SK-N-SH (cell line): ENCODE data around the gene TENT5A. TPM values are rescaled to one million over a fixed set of nuclear protein-coding genes. Genes with fewer than 3 reads are reported as not detected.

ENCODE experiments used
- CTCF ChIA-PET: fragments of 300-600, 350-600 bp; formaldehyde crosslinking; extraction: SDS; loops from one replicate; lab custom pipeline; 2021; lab: Yijun Ruan, JAX
- POLR2A ChIA-PET: fragments of 350-600 bp; sonication (Branson Sonifier 250); formaldehyde crosslinking; extraction: SDS; loops from one replicate; lab custom pipeline; 2020; ENCODE audit warnings: antibody characterized with exemption, inconsistent platforms; lab: Yijun Ruan, JAX
- DNase-seq: peaks from one replicate; pipeline ENCODE4 v3.0.0; 2012
- H2AFZ ChIP-seq: fragments of 200-600 bp; sonication (generic); 2 replicates; pipeline ENCODE4 v1.8.1; 2016; ENCODE audit warnings: antibody characterized with exemption, mild to moderate bottlenecking, low read depth
- H3F3A ChIP-seq: fragments of 200-600 bp; sonication (generic); replicated peaks from 2 replicates; pipeline ENCODE3; 2016; ENCODE audit warnings: antibody characterized with exemption, mild to moderate bottlenecking; ENCODE audit not compliant: insufficient read depth
- H3K27ac ChIP-seq, 2 experiments: fragments of 200-500 bp in 1 of 2; fragments of 200-600 bp in 1 of 2; sonication (Bioruptor generic) in 1 of 2; sonication (generic), shearing (Covaris generic) in 1 of 2; 2 replicates each; pipeline versions ENCODE4 v1.5.1 to v1.6.1; 2014 to 2016; ENCODE audit warnings: low read depth in 2 of 2, inconsistent platforms in 1 of 2, low read length in 1 of 2, mild to moderate bottlenecking in 1 of 2, mixed read lengths in 1 of 2
- H3K27me3 ChIP-seq: fragments of 200-600 bp; sonication (generic), shearing (Covaris generic); 2 replicates; pipeline ENCODE4 v1.6.1; 2016; ENCODE audit warnings: mixed run types; ENCODE audit not compliant: insufficient read depth
- H3K36me3 ChIP-seq, 2 experiments: fragments of 200-500 bp in 1 of 2; fragments of 200-600 bp in 1 of 2; sonication (Bioruptor generic) in 1 of 2; sonication (generic) in 1 of 2; replicated peaks in 1 of 2; 2 replicates each; pipeline versions ENCODE3 to v1.5.1; 2014 to 2016; ENCODE audit warnings: low read length in 1 of 2, mild to moderate bottlenecking in 1 of 2; ENCODE audit not compliant: insufficient read depth in 2 of 2, control insufficient read depth in 1 of 2
- H3K4me1 ChIP-seq, 2 experiments: fragments of 200-500 bp in 1 of 2; fragments of 200-600 bp in 1 of 2; sonication (Bioruptor generic) in 1 of 2; sonication (generic), shearing (Covaris generic) in 1 of 2; 2 replicates each; pipeline versions ENCODE4 v1.5.1 to v1.6.1; 2014 to 2016; ENCODE audit warnings: low read depth in 1 of 2, low read length in 1 of 2, mixed run types in 1 of 2; ENCODE audit not compliant: insufficient read depth in 2 of 2, control insufficient read depth in 1 of 2
- H3K4me2 ChIP-seq: fragments of 200-600 bp; sonication (generic), shearing (Covaris generic); 2 replicates; pipeline ENCODE4 v1.6.1; 2017; ENCODE audit warnings: mixed run types
- H3K4me3 ChIP-seq, 2 experiments: fragments of 200-500 bp in 1 of 2; fragments of 200-600 bp in 1 of 2; sonication (Bioruptor generic) in 1 of 2; sonication (generic), shearing (Covaris generic) in 1 of 2; 2 replicates each; pipeline versions ENCODE4 v1.5.1 to v1.8.1; 2014 to 2016; ENCODE audit warnings: low read depth in 2 of 2, inconsistent platforms in 1 of 2, low read length in 1 of 2, mild to moderate bottlenecking in 1 of 2, mixed read lengths in 1 of 2, moderate library complexity in 1 of 2
- H3K79me2 ChIP-seq: fragments of 200-600 bp; sonication (generic); 2 replicates; pipeline ENCODE4 v1.8.1; 2017; ENCODE audit warnings: mild to moderate bottlenecking; ENCODE audit not compliant: insufficient read depth
- H3K9ac ChIP-seq: fragments of 200-600 bp; sonication (generic); 2 replicates; pipeline ENCODE4 v1.6.1; 2017; ENCODE audit warnings: mixed run types
- H3K9me2 ChIP-seq: fragments of 200-600 bp; sonication (generic); 2 replicates; pipeline ENCODE4 v1.6.1; 2017; ENCODE audit warnings: mixed run types
- H3K9me3 ChIP-seq: fragments of 200-600 bp; sonication (generic); 2 replicates; pipeline ENCODE4 v1.6.1; 2017; ENCODE audit warnings: mixed run types, mild to moderate bottlenecking, moderate library complexity
- H4K20me1 ChIP-seq: fragments of 200-600 bp; sonication (generic); 2 replicates; pipeline ENCODE4 v1.6.1; 2017; ENCODE audit warnings: mild to moderate bottlenecking, mixed run types; ENCODE audit not compliant: insufficient read depth
- EZH2phosphoT487 ChIP-seq: fragments of 200-600 bp; sonication (generic); IDR thresholded peaks from 2 replicates; pipeline ENCODE4 v1.6.1; 2017; ENCODE audit warnings: low read depth, mixed run types, mild to moderate bottlenecking, antibody characterized with exemption, moderate library complexity, borderline replicate concordance
- FOSL2 ChIP-seq: IDR thresholded peaks from 2 replicates; pipeline ENCODE4 v1.4.0; 2012; ENCODE audit warnings: low read depth, mild to moderate bottlenecking, moderate library complexity, borderline replicate concordance
- FOXJ3 ChIP-seq: sonication (generic); formaldehyde crosslinking; IDR thresholded peaks from 2 replicates; pipeline ENCODE4 v1.5.1; 2020; ENCODE audit warnings: mild to moderate bottlenecking, missing genetic modification reagents
- FOXM1 ChIP-seq: IDR thresholded peaks from 2 replicates; pipeline ENCODE4 v1.4.0; 2012; ENCODE audit warnings: low read depth, mild to moderate bottlenecking
- GABPA ChIP-seq: IDR thresholded peaks from 2 replicates; pipeline ENCODE4 v1.4.0; 2012; ENCODE audit warnings: low read depth, mild to moderate bottlenecking
- GATA2 ChIP-seq: sonication (generic); formaldehyde crosslinking; IDR thresholded peaks from 2 replicates; pipeline ENCODE4 v1.5.0; 2020; ENCODE audit warnings: mild to moderate bottlenecking, missing genetic modification reagents
- JUND ChIP-seq: IDR thresholded peaks from 2 replicates; pipeline ENCODE4 v1.4.0; 2012
- NFIC ChIP-seq: IDR thresholded peaks from 2 replicates; pipeline ENCODE4 v1.4.0; 2012; ENCODE audit warnings: borderline replicate concordance
- POLR2AphosphoS5 ChIP-seq: IDR thresholded peaks from 2 replicates; pipeline ENCODE4 v1.6.1; 2012; ENCODE audit warnings: low read depth, low read length
- RAD21 ChIP-seq: IDR thresholded peaks from 2 replicates; pipeline ENCODE4 v1.6.1; 2012; ENCODE audit warnings: mild to moderate bottlenecking, low read length
- RCOR1 ChIP-seq: fragments of 150-350 bp; IDR thresholded peaks from 2 replicates; pipeline ENCODE4 v1.6.1; 2017; ENCODE audit warnings: antibody characterized with exemption, low read length
- SIN3A ChIP-seq: IDR thresholded peaks from 2 replicates; pipeline ENCODE4 v1.6.1; 2012; ENCODE audit warnings: low read depth, mild to moderate bottlenecking, low read length, moderate library complexity, borderline replicate concordance
- TAF1 ChIP-seq: IDR thresholded peaks from 2 replicates; pipeline ENCODE4 v1.6.1; 2012; ENCODE audit warnings: low read depth, mild to moderate bottlenecking, low read length, moderate library complexity, borderline replicate concordance
- YY1 ChIP-seq: IDR thresholded peaks from 2 replicates; pipeline ENCODE4 v1.4.0; 2012; ENCODE audit warnings: low read depth, mild to moderate bottlenecking
- WGBS: methylation state at CpG from one replicate; pipeline ENCODE4 v1.1.6; 2017; ENCODE audit warnings: low lambda C conversion rate; 5-methylcytosine and 5-hydroxymethylcytosine counted together
- polyA plus RNA-seq, 3 experiments: library from polyadenylated mRNA; depleted of rRNA; stranded (reverse); fragments of >200 nt; gene quantifications; 2 replicates each; pipeline ENCODE4 v1.2.3, GENCODE V29; 2012
- TF ChIP-seq, protein P1 (sequence below): IDR thresholded peaks from 2 replicates; pipeline ENCODE4; 2012
- TF ChIP-seq, protein P2 (sequence below): IDR thresholded peaks from 2 replicates; pipeline ENCODE4 v1.4.0; 2012; ENCODE audit warnings: low read depth, borderline replicate concordance
- TF ChIP-seq, protein P3 (sequence below): IDR thresholded peaks from 2 replicates; pipeline ENCODE4 v1.4.0; 2012; ENCODE audit warnings: low read depth, borderline replicate concordance
- TF ChIP-seq, protein P4 (sequence below): fragments of 150-350 bp; IDR thresholded peaks from 2 replicates; pipeline ENCODE4 v1.6.1; 2017; ENCODE audit warnings: antibody characterized with exemption, low read length, low read depth, borderline replicate concordance
- TF ChIP-seq, protein P5 (sequence below): IDR thresholded peaks from 2 replicates; pipeline ENCODE4 v1.4.0; 2012; ENCODE audit warnings: low read depth

Gene TENT5A
- polyA plus RNA-seq, 1 of the 3 experiments (the other 2 are of a cell fraction), result 4.9 TPM

DNA sequence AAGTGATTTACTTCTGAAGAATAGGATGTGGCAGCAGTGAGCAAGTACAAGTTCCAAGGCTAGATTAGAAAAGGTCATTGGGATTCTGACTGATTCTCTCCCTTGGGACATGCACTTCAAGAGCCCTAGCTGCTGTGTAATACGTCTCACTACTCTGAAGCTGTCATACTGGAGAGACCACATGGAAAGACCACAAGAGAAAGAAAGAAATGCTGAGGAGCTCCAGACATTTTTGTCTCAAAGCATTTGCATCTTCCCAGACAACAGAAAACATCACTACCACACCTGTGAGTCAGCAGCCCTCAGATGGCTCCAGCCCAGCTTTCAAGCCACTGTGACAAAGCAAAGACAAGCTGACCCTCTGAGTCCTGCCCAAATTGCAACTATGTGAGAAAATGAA lies 20.7 kb downstream of the TENT5A start (continued):
- TF ChIP-seq, protein P1, sequence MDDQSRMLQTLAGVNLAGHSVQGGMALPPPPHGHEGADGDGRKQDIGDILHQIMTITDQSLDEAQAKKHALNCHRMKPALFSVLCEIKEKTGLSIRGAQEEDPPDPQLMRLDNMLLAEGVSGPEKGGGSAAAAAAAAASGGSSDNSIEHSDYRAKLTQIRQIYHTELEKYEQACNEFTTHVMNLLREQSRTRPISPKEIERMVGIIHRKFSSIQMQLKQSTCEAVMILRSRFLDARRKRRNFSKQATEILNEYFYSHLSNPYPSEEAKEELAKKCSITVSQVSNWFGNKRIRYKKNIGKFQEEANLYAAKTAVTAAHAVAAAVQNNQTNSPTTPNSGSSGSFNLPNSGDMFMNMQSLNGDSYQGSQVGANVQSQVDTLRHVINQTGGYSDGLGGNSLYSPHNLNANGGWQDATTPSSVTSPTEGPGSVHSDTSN, result no peak
- TF ChIP-seq TAF1 (no peak), FOXM1 (no peak), JUND (no peak), FOSL2 (no peak), NFIC (no peak)

DNA sequence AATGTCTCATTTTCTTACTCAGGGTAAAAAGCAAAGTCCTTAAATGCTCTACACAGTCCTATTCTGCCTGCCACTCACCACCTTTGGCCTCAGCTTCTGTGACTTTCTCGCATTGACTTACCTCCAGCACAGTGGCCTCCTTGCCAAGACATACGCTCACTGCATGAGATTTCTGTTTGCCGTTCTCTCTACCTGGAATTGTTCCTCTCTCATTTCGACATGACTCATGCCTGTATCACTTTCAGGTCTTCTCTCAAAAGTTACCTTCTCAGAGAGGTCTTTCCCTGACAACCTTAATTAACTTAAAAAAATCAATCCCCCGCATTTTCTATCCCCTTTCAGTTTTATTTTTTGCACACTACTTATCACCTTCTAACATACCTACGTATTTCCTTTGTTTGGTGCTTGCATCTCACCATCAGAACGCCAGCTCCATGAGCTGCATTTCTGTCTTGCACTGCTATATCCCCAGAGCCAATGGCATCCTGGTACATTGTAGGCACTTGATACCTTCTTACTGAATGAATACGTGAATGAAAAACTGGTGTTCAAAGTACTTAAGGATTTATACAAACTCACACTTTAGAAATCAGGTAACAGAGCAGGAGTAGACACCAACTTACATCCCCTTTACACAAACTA lies 24.5 kb downstream of the TENT5A start:
- no peaks in the 10 kb centered on the region for H3K9me3 ChIP-seq
- CTCF ChIA-PET, result interaction anchor here (0.5 kb wide), 1 partner anchor 140 kb away, joined by 3 read pairs; no protein-coding TSS in a partner anchor
- no peaks in the 10 kb centered on the region for H3K36me3 ChIP-seq
- no peak overlapping the region for H2AFZ ChIP-seq
- H3F3A ChIP-seq, result no peaks in the 10 kb centered on the region
- H3K9ac ChIP-seq, result no peak overlapping the region
- WGBS, result 84% methylated on average over 8 of the region's 8 CpGs
- TF ChIP-seq, protein P2, sequence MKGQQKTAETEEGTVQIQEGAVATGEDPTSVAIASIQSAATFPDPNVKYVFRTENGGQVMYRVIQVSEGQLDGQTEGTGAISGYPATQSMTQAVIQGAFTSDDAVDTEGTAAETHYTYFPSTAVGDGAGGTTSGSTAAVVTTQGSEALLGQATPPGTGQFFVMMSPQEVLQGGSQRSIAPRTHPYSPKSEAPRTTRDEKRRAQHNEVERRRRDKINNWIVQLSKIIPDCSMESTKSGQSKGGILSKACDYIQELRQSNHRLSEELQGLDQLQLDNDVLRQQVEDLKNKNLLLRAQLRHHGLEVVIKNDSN, result no peak
- TF ChIP-seq RAD21 (no peak), RCOR1 (no peak), EZH2phosphoT487 (no peak), GABPA (no peak), FOXJ3 (CRISPR knock-in tag) (no peak), GATA2 (no peak), POLR2AphosphoS5 (no peak), JUND (no peak), SIN3A (no peak), FOXM1 (no peak), NFIC (no peak), FOSL2 (no peak), TAF1 (no peak), YY1 (no peak)
- TF ChIP-seq, protein P3, sequence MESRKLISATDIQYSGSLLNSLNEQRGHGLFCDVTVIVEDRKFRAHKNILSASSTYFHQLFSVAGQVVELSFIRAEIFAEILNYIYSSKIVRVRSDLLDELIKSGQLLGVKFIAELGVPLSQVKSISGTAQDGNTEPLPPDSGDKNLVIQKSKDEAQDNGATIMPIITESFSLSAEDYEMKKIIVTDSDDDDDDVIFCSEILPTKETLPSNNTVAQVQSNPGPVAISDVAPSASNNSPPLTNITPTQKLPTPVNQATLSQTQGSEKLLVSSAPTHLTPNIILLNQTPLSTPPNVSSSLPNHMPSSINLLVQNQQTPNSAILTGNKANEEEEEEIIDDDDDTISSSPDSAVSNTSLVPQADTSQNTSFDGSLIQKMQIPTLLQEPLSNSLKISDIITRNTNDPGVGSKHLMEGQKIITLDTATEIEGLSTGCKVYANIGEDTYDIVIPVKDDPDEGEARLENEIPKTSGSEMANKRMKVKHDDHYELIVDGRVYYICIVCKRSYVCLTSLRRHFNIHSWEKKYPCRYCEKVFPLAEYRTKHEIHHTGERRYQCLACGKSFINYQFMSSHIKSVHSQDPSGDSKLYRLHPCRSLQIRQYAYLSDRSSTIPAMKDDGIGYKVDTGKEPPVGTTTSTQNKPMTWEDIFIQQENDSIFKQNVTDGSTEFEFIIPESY, result no peak
- TF ChIP-seq, protein P4, sequence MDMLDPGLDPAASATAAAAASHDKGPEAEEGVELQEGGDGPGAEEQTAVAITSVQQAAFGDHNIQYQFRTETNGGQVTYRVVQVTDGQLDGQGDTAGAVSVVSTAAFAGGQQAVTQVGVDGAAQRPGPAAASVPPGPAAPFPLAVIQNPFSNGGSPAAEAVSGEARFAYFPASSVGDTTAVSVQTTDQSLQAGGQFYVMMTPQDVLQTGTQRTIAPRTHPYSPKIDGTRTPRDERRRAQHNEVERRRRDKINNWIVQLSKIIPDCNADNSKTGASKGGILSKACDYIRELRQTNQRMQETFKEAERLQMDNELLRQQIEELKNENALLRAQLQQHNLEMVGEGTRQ, result no peak
- TF ChIP-seq, protein P5, sequence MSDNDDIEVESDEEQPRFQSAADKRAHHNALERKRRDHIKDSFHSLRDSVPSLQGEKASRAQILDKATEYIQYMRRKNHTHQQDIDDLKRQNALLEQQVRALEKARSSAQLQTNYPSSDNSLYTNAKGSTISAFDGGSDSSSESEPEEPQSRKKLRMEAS, result no peak
- no peak overlapping the region for H3K4me2 ChIP-seq
- no peaks in the 10 kb centered on the region for H3K4me1 ChIP-seq
- H3K27me3 ChIP-seq, result no peaks in the 10 kb centered on the region
- H3K79me2 ChIP-seq, result no peaks in the 10 kb centered on the region
- H3K4me3 ChIP-seq, result no peak overlapping the region
- POLR2A ChIA-PET, result no interaction called here
- H4K20me1 ChIP-seq, result no peaks in the 10 kb centered on the region
- no peak for DNase-seq
- no peak overlapping the region for H3K27ac ChIP-seq
- H3K9me2 ChIP-seq, result no peaks in the 10 kb centered on the region
